Left forelimb (tissue), 1 donor: ENCODE measurements around the gene ATP2B2.

Source experiments
- DNase-seq: peaks from one replicate; pipeline ENCODE4 v3.0.0-alpha.2; 2018; ENCODE audit warnings: low spot score

ATP2B2 gene

GRCh38 chr3:10400050-10400748 is 105.2 kb downstream of the ATP2B2 start:
- DNase-seq: no peak

- DNase-seq: no peak
Measured at GRCh38 chr3:10399634-10400033, 105.8 kb downstream of the ATP2B2 start.

GRCh38 chr3:10398341-10398740 is 107.0 kb downstream of the ATP2B2 start:
- DNase-seq: no peak

- no peak for DNase-seq
Measured at GRCh38 chr3:10397879-10398278, 107.5 kb downstream of the ATP2B2 start.

GRCh38 chr3:10396931-10397330 is 108.5 kb downstream of the ATP2B2 start:
- no peak for DNase-seq

- DNase-seq: no peak
Measured at GRCh38 chr3:10396083-10396482, 109.3 kb downstream of the ATP2B2 start.

GRCh38 chr3:10395671-10396070 is 109.7 kb downstream of the ATP2B2 start:
- DNase-seq: no peak

GRCh38 chr3:10395196-10395595 is 110.2 kb downstream of the ATP2B2 start:
- DNase-seq: no peak

- no peak for DNase-seq
Measured at GRCh38 chr3:10394491-10395025, 110.8 kb downstream of the ATP2B2 start.

- DNase-seq: no peak
Measured at GRCh38 chr3:10393514-10393913, 111.9 kb downstream of the ATP2B2 start.

GRCh38 chr3:10392906-10393461 is 112.4 kb downstream of the ATP2B2 start:
- DNase-seq: no peak

GRCh38 chr3:10392244-10392643 is 113.1 kb downstream of the ATP2B2 start:
- no peak for DNase-seq

GRCh38 chr3:10391391-10391790 is 114.0 kb downstream of the ATP2B2 start:
- no peak for DNase-seq

- DNase-seq: no peak
Measured at GRCh38 chr3:10390641-10391373, 114.6 kb downstream of the ATP2B2 start.

- no peak for DNase-seq
Measured at GRCh38 chr3:10389995-10390394, 115.4 kb downstream of the ATP2B2 start.

- no peak for DNase-seq
Measured at GRCh38 chr3:10389339-10389738, 116.0 kb downstream of the ATP2B2 start.

GRCh38 chr3:10387881-10388609 is 117.3 kb downstream of the ATP2B2 start:
- DNase-seq: no peak

GRCh38 chr3:10386121-10386520 is 119.3 kb downstream of the ATP2B2 start:
- no peak for DNase-seq

- no peak for DNase-seq
Measured at GRCh38 chr3:10384541-10385360, 120.6 kb downstream of the ATP2B2 start.

- DNase-seq: no peak
Measured at GRCh38 chr3:10383850-10384248, 121.5 kb downstream of the ATP2B2 start.
